RPMI8226 (cell line): ENCODE data around the gene ZNF629.
"Not testable (repeated sequence)": the region's sequence is repeated elsewhere in the genome, so short reads cannot be mapped to it uniquely, and the experiment has no call there.

Experiments
- DNase-seq: peaks from one replicate; pipeline ENCODE4 v3.0.0-alpha.2; 2015

ZNF629 gene

DNA sequence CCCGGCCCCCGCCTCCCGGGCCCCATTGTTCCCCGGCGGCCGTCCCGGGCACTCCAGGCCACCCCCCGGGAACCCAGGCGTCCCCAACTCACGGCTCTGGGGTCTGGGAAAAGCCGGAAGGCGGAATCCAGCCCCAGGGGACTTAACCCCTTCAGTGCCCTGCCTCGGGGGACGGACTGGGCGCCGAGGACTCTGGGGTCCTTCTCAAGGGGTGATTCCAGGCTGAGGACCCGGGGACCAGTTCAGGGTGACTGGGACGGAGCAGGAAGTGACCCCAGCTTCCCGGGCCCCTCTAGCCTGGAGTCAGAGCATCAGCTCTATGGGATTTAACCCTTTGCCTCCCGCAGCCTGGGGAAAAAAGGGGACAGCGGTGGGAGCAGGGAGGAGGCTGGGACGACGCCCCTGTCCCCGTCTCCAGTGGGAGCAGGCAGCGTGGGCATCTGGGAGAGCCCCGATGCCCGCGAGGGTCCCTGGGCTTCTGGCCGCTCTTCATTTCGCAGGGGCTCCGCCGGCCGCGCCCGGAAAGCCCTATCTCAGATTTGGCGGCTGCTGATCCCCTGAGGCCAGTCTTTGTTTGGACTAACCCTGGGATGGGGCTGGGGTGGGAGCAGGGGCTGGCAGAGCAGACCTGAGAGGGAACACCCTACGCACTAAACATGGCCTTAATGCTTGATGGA, at the start of gene ZNF629:
Gene ZNF629 (minus strand): TSS at position 270 of the 677 bp plus-strand sequence. CDS start 2,723 bp downstream, outside the sequence.
- DNase-seq: no peak

DNA sequence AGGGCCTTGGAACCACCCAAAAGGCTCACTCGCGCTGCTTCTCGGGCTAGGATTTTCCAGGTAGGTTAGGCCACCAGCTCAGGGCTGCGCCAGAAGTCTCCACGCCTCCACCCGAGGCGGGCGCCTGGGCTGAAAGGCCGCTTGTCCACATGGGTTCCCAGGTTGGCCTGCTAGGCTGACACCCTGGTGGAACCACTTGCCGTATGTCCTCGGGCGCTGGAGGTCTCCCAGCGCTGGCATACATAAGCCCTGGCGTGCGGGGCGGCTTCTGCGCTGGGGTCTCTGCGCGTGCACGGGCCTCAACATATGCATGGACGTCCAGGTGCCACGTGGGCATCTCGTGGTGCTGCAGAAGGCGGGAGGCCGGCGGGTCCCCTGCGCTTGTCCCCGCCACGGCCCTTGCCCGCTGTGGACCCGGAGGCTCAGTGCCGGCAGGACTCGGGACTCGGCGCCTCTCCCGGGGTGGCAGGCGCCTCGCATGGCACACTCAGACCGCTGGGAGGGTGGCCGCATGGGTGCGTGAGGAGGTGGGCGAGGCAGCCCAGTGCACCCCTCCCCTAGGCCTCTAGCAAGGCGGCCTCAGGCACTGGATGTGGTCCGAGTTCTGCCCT, 47.2 kb upstream of the ZNF629 start:
- DNase-seq: no peak

DNA sequence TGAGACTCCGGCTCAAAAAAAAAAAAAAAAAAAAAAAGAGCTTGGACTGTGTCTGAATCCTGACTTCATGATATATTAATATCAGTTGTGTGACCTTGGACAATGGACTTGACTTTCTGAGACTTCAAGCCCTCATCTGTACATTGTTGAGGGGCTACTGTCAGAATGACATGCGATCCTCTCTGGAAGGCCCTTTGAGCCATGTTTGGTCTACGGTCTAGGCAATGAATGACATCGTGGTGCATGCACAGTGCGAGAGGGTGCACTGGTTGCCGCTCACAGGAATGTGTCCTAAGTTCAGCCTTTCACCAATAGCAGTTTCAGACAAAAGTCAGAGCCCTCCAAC, 43.0 kb upstream of the ZNF629 start:
- no peak for DNase-seq

DNA sequence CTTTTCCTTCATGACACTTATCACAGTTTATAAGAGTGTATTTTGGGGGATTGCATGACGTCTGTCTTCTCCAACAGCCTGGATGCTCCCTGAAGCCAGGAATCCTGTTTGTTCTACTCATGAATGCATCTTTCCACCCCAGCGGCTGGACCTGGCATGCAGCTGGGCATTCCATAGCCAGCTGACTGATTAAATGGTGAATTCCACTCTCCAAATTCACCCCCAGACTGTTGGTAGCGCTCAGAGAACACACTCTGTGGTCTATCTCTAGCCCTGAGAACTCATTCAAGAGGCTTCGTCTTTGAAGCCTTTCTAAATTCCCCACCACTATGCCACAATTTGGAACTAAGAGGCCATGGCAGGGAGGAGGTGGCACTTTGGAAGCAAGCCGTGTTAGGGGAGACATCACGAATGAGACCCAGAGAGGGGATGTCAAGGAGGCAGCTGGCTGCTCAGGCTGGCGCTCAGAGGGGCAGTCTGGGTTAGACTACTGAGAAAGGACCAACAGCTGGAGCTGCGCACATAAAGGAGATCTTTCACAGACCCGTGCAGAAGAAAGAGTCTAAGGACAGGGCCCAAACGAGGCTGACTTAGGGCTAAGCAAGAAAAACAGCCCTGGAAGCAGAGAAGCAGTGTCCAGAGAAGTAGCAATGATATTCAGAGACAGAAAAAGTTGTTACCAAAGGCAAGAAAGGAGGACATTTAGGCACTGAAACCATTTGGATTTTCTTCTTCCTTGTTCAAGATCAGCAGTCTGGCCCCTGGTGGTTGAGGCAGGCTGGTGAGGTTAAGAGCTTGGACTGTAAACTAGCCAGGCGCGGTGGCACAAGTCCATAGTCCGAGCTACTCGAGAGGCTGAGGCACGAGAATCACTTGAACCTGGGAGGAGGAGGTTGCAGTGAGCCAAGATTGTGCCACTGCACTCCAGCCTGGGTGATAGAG, 42.4 kb upstream of the ZNF629 start:
- DNase-seq: peak; percentile 34

DNA sequence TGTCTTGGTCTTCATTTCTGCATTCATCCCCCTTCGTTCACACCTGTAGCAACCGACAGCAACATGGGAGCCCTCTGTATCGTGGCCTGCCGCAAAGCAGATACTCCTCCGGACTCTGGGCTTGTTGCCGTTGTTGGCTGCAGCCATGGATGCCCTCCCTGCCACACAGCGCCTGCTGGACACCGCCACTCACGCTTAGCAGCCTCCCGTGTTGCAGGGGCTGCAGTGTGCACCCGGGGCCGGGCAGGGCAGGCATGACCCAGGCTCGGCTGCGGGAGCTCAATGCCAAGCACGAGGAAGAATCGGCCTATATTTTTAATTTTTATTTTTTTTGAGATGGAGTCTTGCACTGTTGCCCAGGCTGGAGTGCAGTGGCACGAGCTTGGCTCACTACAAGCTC, 34.9 kb upstream of the ZNF629 start:
- no peak for DNase-seq

DNA sequence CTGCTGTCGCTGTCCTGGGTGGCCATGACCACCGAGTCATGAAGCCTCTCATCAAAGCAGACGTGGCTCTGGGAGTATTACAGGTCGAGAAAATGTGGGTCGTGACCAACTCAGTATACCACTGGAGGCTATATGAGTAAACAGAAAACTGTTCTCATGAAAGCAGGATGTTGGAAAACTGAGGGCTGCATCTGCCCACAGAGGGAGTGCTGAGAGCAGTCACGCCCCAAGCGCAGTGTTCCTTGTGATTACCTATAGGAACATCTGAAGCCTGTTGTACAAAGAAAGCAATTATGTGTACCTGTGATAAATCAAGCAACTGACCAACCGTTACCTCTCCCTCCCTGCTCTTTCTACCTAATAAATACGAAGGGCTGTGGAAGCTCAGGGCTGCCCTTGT, 34.4 kb upstream of the ZNF629 start:
- not testable (repeated sequence) for DNase-seq

DNA sequence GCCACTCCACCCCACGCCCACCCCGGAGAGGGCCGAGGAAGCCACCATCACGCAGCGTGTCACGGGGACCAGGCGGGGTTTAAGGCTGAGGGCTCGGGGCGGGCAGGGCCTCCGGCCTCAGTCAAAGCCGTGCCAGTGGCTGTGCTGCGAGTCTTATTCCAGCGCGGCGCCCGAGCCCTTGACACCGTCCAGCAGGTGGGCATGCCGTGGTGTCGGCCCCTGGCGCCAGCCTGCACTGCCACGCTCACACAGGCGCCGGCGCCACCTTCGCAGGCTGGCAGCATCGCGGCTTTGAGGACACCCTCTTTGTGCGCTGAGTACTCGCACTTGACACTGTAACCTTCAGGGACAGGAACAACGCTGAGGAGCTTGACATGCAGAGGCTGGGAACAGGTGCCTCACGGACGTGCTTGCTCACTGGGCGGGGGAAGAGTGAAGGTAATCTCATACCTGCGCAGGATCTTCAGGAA, 34.0 kb upstream of the ZNF629 start:
- no peak for DNase-seq

DNA sequence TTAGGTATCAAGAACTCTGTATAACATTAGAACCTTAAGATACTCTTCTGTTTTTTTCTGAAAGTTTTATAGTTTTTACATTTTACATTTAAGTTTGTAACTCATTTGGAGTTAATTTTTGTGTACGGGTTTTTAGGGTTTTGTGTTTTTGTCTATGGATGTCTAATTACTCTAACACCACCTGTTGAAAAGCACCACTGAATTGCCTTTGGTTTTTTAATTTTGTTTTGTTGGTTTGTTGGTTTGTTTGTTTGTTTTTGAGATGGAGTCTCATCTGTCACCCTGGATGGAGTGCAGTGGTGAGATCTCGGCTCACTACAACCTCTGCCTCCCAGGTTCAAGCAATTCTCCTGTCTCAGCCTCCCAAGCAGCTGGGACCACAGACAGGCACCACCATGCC, 29.8 kb upstream of the ZNF629 start:
- no peak for DNase-seq

DNA sequence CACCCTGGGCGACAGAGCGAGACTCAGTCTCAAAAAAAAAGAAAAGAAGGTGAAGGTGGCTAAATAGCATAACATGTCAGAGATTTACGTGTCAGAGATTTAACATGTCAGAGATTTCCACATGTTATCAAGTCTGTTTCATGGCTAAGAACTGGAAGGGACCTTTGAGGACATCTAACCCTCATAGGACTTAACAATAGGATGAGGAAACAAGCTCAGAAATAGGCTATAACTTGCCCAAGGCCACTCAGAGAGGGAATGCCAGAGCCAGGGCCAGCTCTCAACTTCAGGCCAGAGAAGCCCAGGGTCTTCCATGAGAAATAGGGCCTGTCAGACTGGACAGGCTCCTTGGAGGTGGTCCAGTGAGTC, 26.8 kb upstream of the ZNF629 start:
- DNase-seq: no peak

DNA sequence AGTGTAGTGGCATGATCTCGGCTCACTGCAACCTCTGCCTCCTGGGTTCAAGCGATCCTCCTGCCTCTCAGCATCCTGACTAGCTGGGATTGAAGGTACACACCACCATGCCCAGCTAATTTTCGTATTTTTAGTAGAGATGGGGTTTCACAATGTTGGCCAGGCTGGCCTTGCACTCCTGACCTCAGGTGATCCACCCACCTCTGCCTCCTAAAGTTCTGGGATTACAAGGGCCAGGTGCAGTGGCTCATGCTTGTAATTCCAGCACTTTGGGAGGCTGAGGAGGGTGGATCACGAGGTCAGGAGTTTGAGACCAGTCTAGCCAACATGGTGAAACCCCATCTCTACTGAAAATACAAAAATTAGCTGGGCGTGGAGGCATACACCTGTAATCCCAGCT, 22.7 kb upstream of the ZNF629 start:
- not testable (repeated sequence) for DNase-seq

DNA sequence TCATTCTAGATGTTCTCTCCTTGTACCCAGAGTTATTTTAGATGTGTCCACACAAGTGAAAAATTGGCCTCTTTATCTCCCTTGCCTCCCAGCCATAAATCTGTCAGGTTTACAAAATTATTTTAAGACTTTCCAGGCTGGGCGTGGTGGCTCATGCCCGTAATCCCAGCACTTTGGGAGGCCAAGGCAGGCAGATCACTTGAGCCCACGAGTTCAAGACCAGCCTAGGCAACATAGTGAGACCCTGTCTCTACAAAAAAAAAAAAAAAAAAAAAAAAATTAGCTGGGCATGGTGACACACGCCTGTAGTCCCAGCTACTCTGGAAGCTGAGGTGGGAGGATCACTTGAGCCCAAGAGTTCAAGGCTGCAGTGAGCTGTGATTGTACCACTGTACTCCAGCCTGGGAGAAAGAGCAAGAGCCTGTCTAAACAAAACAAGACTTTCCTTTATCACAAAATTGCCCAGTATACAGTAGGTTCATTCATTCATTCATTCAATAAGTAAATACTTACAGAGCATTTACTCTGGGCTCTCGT, 22.0 kb upstream of the ZNF629 start:
- DNase-seq: not testable (repeated sequence)

DNA sequence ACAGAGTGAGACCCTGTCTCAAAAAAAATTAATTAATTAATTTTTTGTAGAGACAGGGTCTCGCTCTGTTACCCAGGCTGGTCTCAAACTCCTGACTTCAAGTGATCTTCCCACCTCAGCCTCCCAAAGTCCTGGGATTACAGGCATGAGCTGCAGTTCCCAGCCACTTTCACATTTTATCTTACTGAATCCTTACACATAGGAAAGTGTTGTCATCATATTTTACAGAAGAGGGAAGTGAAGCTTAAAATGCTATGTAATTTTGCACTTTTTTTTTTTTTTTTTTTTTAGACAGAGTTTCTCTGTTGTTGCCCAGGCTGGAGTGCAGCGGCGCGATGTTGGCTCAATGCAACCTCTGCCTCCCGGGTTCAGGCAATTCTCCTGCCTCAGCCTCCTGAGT, 21.1 kb upstream of the ZNF629 start:
- no peak for DNase-seq

DNA sequence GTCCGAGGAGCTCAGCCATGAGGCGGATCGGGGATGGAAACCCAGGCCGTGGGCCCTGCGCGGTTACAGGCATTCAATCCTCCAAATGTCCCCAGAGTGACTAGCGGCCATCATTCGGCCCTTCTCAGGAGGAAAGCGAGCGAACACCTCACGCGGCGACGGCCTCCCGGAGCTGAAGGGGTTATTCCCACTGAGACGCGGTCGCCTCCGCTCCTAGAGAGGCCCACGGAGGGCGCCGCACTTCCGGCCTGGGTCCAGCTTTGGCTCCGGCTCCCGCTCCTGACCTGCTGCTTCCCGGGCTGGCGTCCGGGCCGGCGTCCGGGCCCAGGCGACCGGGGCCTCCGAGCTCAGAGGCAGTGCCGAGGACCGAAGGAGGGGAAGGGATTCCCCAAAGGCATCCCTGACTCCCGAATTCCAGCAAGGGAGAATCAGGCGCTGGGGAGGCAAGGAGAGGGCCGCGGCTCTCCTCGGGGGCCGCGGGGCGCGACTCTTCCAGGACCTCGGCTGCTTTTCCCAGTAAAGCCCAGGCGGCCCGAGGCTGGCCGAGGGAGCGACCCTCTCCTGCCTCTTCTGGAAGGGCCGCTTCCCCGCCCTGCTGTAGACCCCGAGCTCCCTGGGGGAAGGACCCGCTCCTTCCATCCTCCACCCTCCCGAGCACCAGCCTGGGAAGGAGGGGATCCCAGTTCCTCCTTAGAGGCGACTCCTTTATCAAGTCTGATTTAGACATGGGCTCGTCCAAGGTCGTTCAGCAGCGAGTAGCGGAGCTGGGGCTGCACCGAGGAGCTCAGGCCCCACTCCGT, 18.6 kb upstream of the ZNF629 start:
- DNase-seq: peak; percentile 72

DNA sequence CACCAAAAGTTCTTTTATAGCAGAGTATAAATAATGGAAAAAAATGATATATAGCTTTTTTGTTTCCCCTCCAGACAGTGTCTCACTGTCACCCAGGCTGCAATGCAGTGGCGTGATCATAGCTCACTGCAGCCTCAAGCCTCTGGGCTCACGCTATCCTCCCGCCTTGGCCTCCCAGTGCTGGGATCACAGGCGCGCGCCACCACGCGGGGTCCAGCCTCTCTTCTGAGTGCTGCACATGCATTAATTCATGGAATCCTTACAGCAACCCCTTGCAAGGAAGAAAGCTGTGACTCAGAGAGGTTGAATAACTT, 18.0 kb upstream of the ZNF629 start:
- DNase-seq: peak; percentile 51

DNA sequence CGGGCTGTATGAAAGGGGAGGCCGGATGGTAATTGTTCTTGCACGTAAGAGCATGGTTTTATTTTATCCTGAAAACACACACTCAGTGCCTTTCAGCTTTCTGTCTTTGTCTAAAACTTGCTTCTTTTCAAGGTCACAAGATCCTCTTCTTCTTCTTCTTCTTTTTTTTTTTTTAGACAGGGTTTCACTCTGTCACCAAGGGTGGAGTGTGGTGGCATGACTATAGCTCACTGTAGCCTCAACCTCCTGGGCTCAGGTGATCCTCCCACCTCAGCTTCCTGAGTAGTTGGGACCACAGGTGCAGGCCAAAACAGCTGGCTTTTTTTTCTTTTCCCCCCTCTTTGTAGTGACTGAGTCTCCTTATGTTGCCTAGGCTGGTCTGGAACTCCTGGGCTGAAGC, 15.9 kb upstream of the ZNF629 start:
- DNase-seq: peak; percentile 77

DNA sequence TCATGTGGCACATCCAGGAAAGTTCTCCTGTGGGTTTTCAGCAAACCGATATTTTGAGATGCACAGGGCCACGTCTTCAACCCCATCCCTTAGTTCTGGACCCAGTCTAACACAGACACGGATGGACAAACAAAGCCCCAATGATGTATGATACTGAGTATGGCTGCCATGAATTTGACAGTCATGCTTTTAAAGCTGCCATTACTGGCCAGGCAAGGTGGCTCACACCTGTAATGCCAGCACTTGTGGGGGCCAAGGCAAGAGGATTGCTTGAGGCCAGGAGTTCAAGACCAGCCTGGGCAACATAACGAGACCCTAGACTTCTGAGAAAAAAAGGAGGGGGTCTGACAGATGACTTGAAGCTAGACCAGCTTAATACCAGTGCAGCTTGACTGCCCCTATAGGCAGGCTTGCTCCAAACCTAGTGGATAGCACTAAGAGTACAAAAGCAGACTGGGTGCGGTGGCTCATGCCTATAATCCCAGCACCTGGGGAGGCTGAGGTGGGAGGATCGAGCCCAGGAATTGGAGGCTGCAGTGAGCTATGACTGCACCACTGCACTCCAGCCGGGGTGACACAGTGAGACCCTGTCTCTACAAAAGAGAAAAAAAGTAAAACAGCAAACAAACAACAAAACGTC, 10.8 kb upstream of the ZNF629 start:
- peak; percentile 54 for DNase-seq

DNA sequence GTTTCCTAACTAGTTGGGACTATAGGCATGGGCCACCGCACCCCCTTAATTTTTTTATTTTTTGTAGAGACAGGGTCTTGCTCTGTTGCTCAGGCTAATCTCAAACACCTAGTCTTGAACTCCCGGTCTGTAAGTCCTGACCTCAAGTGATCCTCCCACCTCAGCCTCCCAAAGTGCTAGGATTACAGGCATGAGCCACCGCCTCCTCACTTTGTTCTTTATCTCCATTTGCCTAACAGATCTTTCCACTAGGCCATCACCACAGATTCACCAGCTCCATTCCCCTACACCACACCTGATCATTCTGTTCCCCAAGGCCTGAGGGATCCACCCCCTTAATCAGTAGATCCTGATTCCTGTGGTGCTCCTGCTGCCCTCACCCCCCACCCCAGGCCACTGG, 7.6 kb upstream of the ZNF629 start:
- no peak for DNase-seq

DNA sequence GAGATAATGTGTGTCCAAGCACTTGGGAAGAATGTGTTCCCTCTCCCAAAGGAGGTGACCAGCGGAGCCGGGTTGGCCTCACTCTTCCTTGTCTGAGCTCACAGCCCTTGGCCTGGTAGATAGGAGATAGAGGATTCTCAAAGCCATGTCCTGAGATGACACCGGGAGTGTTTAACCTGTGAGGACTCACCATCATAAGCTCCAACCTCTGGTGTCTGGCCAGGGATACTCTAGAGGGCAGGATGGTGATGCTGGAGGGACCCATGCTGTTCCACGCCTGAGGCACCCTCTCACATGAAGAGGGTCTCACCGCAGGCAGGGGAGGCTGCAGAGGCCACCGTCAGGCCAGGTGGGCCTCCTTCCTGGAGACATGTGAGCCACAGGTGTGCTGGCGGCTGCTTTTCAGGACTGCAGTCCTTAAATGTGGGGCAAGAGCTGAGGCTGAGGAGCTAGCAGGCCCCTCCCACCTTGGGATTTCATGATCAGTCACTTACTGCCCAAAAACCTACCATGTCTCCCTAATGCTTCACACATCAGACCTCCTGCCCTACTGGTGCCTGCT, 6.6 kb upstream of the ZNF629 start:
- no peak for DNase-seq

DNA sequence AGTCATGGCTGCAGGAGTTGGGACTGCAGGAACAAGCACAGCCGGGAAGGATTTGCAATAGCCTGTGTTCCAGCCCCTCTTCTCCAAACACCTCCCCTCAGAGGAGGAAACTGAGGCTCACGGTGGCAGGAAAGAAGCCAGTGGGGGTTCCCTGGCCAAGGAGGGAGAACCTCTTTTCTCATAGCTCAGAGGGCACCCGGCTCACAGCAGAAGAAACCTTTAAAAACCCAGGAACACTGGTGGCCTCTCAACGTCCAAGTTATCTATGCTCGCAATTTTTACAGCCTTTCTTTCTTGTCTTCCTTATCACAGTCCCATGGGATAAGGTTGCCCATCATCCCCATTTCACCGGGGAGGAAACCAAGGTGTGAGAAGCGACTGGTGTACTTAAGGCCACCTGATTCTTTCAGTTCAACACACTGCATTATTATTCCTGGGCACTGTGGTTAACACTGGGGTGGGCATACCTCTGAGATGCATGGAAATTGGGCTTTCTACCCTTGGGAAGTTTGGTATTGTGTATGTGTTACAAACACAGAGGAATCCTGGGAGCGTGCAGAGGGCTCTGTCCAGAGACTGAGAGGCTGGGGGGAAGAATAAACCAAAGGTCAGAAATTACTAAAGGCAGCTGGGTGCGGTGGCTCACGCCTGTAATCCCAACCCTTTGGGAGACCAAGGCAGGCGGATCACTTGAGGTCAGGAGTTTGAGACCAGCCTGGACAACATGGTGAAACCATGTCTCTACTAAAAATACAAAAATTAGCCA, 791 bp upstream of the ZNF629 start:
- DNase-seq: no peak

DNA sequence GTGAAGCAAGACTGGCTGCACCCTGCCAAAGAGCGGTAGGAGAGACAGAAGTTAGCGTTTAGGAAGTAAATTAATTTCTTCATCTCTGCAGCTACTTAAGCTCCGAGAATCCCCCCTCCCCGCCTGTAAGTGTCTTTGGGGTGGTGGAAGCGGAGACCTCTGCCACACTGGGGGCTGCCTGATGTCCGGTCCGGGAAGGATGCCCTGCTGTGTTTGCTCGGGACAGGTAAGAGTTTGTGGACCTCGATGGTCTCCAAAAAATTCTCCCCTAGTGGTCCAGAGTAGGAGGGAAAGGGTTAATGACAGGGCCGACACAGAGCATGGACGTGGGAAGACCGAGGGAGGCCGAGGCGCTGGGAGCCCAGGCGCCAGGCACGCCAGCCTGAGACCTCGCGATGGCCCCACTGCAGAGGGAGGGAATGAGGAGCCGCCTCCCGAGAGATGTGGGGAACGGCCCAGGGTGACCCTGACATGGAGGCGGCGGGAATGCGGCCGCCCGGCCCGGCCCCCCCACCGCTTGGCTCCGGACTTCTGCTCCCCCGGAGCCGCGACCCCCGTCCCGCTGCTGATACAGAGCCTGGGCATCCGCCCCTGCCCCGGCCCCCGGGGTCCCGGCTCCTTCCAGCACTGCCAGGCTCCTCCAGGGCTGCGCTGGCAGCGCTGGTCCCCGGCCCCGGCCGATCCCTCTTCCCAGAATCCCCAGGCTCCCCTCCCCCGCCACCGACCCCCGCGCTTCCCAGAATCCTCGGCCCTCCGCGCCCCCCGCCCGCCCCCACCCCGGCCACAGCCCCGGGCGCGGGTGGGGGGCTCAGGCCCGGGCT, 680 bp downstream of the ZNF629 start:
- no peak for DNase-seq
